ENCODE data around the gene AURKAIP1. TPM values are rescaled to one million over a fixed set of nuclear protein-coding genes. Genes with fewer than 3 reads are reported as not detected.

Gene AURKAIP1
- total and polyA plus RNA-seq, 4 donors: 43.5 to 208 (median 168) TPM

- Histone ChIP-seq H3K4me1 (ENCODE audit: control insufficient read depth in 5 of 5, insufficient read depth in 5 of 5, low read length in 5 of 5) (peaks cover 0 to 5% (median 0%) of the 10 kb centered on the region in 5 donors), H3K4me3 (no peak overlapping the region), H3K27me3 (ENCODE audit: control insufficient read depth in 3 of 3, insufficient read depth in 3 of 3, low read length in 2 of 3) (no peaks in the 10 kb centered on the region), H3K36me3 (ENCODE audit: control insufficient read depth in 4 of 4, insufficient read depth in 4 of 4, low read length in 4 of 4) (peaks cover 41 to 70% (median 56%) of the 10 kb centered on the region in 4 donors), H3K9me3 (ENCODE audit: control insufficient read depth in 4 of 4, insufficient read depth in 3 of 4, low read length in 3 of 4) (peaks cover 0 to 2% (median 0%) of the 10 kb centered on the region in 4 donors), H3K9ac (ENCODE audit: insufficient read depth in 1 of 2, low read length in 2 of 2) (no peak overlapping the region), H3K27ac (ENCODE audit: low read depth in 1 of 2, low read length in 1 of 2) (no peak overlapping the region)
- ATAC-seq (ENCODE audit: insufficient read depth, low FRiP score): no peak
- DNase-seq: no peak
- no peak for TF ChIP-seq CTCF (IDR thresholded peaks at IDR 0.05; ENCODE audit: control extremely low read depth, extremely low read depth)
- 79% methylated on average over 12 of the region's 12 CpGs for WGBS, 2 donors
These were observed 16.2 kb upstream of the AURKAIP1 start for GRCh38 chr1:1391225-1391624.

GRCh38 chr1:1390675-1391074 is 15.7 kb upstream of the AURKAIP1 start:
- Histone ChIP-seq H3K4me3 (no peak overlapping the region), H3K36me3 (ENCODE audit: control insufficient read depth in 4 of 4, insufficient read depth in 4 of 4, low read length in 4 of 4) (peaks cover 44 to 75% (median 58%) of the 10 kb centered on the region in 4 donors), H3K27ac (ENCODE audit: low read depth in 1 of 2, low read length in 1 of 2) (no peak overlapping the region), H3K27me3 (ENCODE audit: control insufficient read depth in 3 of 3, insufficient read depth in 3 of 3, low read length in 2 of 3) (no peaks in the 10 kb centered on the region), H3K9ac (ENCODE audit: insufficient read depth in 1 of 2, low read length in 2 of 2) (no peak overlapping the region), H3K9me3 (ENCODE audit: control insufficient read depth in 4 of 4, insufficient read depth in 3 of 4, low read length in 3 of 4) (peaks cover 0 to 2% (median 0%) of the 10 kb centered on the region in 4 donors), H3K4me1 (ENCODE audit: control insufficient read depth in 5 of 5, insufficient read depth in 5 of 5, low read length in 5 of 5) (peaks cover 0 to 5% (median 0%) of the 10 kb centered on the region in 5 donors)
- no peak for DNase-seq
- ATAC-seq (ENCODE audit: insufficient read depth, low FRiP score): no peak
- no peak for TF ChIP-seq CTCF (IDR thresholded peaks at IDR 0.05; ENCODE audit: control extremely low read depth, extremely low read depth)
- 79 to 86% methylated on average over 12 of the region's 12 CpGs for WGBS, 2 donors

- peaks cover 33 to 61% (median 43%) of the 10 kb centered on the region in 4 donors for H3K36me3 ChIP-seq (ENCODE audit: control insufficient read depth in 4 of 4, insufficient read depth in 4 of 4, low read length in 4 of 4)
- H3K9ac ChIP-seq (ENCODE audit: insufficient read depth in 1 of 2, low read length in 2 of 2): no peak overlapping the region
- WGBS, 2 donors: 96 to 99% methylated on average over 16 of the region's 16 CpGs
- DNase-seq: no peak
- peaks cover 0 to 2% (median 0%) of the 10 kb centered on the region in 4 donors for H3K9me3 ChIP-seq (ENCODE audit: control insufficient read depth in 4 of 4, insufficient read depth in 3 of 4, low read length in 3 of 4)
- no peak for TF ChIP-seq CTCF (IDR thresholded peaks at IDR 0.05; ENCODE audit: control extremely low read depth, extremely low read depth)
- no peaks in the 10 kb centered on the region for H3K27me3 ChIP-seq (ENCODE audit: control insufficient read depth in 3 of 3, insufficient read depth in 3 of 3, low read length in 2 of 3)
- H3K4me1 ChIP-seq (ENCODE audit: control insufficient read depth in 5 of 5, insufficient read depth in 5 of 5, low read length in 5 of 5): peaks cover 0 to 5% (median 0%) of the 10 kb centered on the region in 5 donors
- no peak overlapping the region for H3K4me3 ChIP-seq
- ATAC-seq (ENCODE audit: insufficient read depth, low FRiP score): no peak
- no peak overlapping the region for H3K27ac ChIP-seq (ENCODE audit: low read depth in 1 of 2, low read length in 1 of 2)
These were observed 13.1 kb upstream of the AURKAIP1 start for GRCh38 chr1:1388078-1388472.
